ENCODE data around the gene CROCC. TPM values are rescaled to one million over a fixed set of nuclear protein-coding genes. Genes with fewer than 3 reads are reported as not detected.
"Not testable (repeated sequence)": the region's sequence is repeated elsewhere in the genome, so short reads cannot be mapped to it uniquely, and the experiment has no call there.

The CROCC gene
- total and polyA plus RNA-seq, 2 donors from 2014 or later, result 10.6 to 30.5 TPM

GRCh38 chr1:16933945-16934344, 12.2 kb downstream of the CROCC start:
- H3K36me3 ChIP-seq (ENCODE audit: control insufficient read depth in 2 of 3, insufficient read depth in 3 of 3, low read length in 3 of 3); H3K27me3 ChIP-seq (ENCODE audit: control insufficient read depth, insufficient read depth, low read length); H3K4me1 ChIP-seq (ENCODE audit: control insufficient read depth in 2 of 3, insufficient read depth in 2 of 3, low read depth in 1 of 3, low read length in 3 of 3); H3K4me3 ChIP-seq (ENCODE audit: low read length in 3 of 3); FAIRE-seq; DNase-seq; H3K9me3 ChIP-seq (ENCODE audit: control insufficient read depth in 2 of 3, insufficient read depth in 1 of 3, low read length in 3 of 3); H3K9ac ChIP-seq (ENCODE audit: low read length in 3 of 3); H3K27ac ChIP-seq (ENCODE audit: low read depth in 2 of 2, low read length in 2 of 2); intact Hi-C loops (cut with DNase I): not testable (repeated sequence)

- DNase-seq, result peak in 1 of 5 donors; percentile 78
- H3K4me3 ChIP-seq (ENCODE audit: low read length in 3 of 3); H3K9me3 ChIP-seq (ENCODE audit: control insufficient read depth in 2 of 3, insufficient read depth in 1 of 3, low read length in 3 of 3); intact Hi-C loops (cut with DNase I); H3K4me1 ChIP-seq (ENCODE audit: control insufficient read depth in 2 of 3, insufficient read depth in 2 of 3, low read depth in 1 of 3, low read length in 3 of 3); H3K36me3 ChIP-seq (ENCODE audit: control insufficient read depth in 2 of 3, insufficient read depth in 3 of 3, low read length in 3 of 3); H3K27ac ChIP-seq (ENCODE audit: low read depth in 2 of 2, low read length in 2 of 2); H3K9ac ChIP-seq (ENCODE audit: low read length in 3 of 3); FAIRE-seq; H3K27me3 ChIP-seq (ENCODE audit: control insufficient read depth, insufficient read depth, low read length): not testable (repeated sequence)
Measured at GRCh38 chr1:16936580-16936979, 14.8 kb downstream of the CROCC start.

- no peak for TF ChIP-seq CTCF (IDR thresholded peaks at IDR 0.05; ENCODE audit: borderline replicate concordance, extremely low read depth, insufficient read depth)
Measured at GRCh38 chr1:16938351-16939321, 16.9 kb downstream of the CROCC start.

GRCh38 chr1:16939386-16940180, 17.9 kb downstream of the CROCC start:
- not testable (repeated sequence) for H3K4me3 ChIP-seq (ENCODE audit: low read length in 3 of 3); DNase-seq; H3K27me3 ChIP-seq (ENCODE audit: control insufficient read depth, insufficient read depth, low read length); FAIRE-seq; H3K4me1 ChIP-seq (ENCODE audit: control insufficient read depth in 2 of 3, insufficient read depth in 2 of 3, low read depth in 1 of 3, low read length in 3 of 3); H3K36me3 ChIP-seq (ENCODE audit: control insufficient read depth in 2 of 3, insufficient read depth in 3 of 3, low read length in 3 of 3); H3K9me3 ChIP-seq (ENCODE audit: control insufficient read depth in 2 of 3, insufficient read depth in 1 of 3, low read length in 3 of 3); H3K27ac ChIP-seq (ENCODE audit: low read depth in 2 of 2, low read length in 2 of 2); H3K9ac ChIP-seq (ENCODE audit: low read length in 3 of 3)
- intact Hi-C loops (cut with DNase I), result loop anchor here (5.0 kb wide), 1 partner anchor 322 kb away; no protein-coding TSS in a partner anchor

More at GRCh38 chr1:16938351-16939321, 16.9 kb downstream of the CROCC start:
- Histone ChIP-seq H3K4me1 (ENCODE audit: control insufficient read depth in 2 of 3, insufficient read depth in 2 of 3, low read depth in 1 of 3, low read length in 3 of 3) (no peaks in the 10 kb centered on the region), H3K9me3 (ENCODE audit: control insufficient read depth in 2 of 3, insufficient read depth in 1 of 3, low read length in 3 of 3) (no peaks in the 10 kb centered on the region), H3K27ac (ENCODE audit: low read depth in 2 of 2, low read length in 2 of 2) (no peak overlapping the region), H3K9ac (ENCODE audit: low read length in 3 of 3) (no peak overlapping the region), H3K27me3 (ENCODE audit: control insufficient read depth, insufficient read depth, low read length) (no peaks in the 10 kb centered on the region), H3K4me3 (ENCODE audit: low read length in 3 of 3) (no peak overlapping the region), H3K36me3 (ENCODE audit: control insufficient read depth in 2 of 3, insufficient read depth in 3 of 3, low read length in 3 of 3) (peaks cover 0 to under 1% (median 0%) of the 10 kb centered on the region in 3 donors)
- peak in 3 of 5 donors; percentile 51 to 83 (median 60) for DNase-seq
- no peak for FAIRE-seq
- intact Hi-C loops (cut with DNase I), result no loop called here

Data from kidney (tissue), 14 donors.